ENCODE data around the gene PITPNM1.

PITPNM1 gene

DNA sequence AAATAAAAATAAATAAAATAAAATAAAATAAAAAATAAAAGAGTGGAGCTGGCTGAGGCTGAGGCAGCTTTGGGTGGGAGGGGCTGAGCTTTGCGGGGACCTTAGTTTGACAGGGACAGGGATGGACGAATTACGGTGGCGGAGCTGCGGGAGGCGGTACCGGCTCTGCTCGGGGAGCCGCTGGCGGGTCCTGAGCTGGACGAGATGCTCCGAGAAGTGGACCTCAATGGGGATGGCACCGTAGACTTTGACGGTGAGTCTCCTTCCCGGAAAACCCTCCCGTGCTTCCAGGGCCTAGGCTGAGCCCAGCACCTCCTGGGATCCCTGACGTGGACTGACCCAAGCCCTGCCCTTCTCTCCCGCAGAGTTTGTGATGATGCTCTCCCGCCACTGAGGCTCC lies 46.9 kb downstream of the PITPNM1 start:
- H3K27ac ChIP-seq (ENCODE audit: low read depth, low read length) = no peak overlapping the region
- no peaks in the 10 kb centered on the region for H3K9me3 ChIP-seq (ENCODE audit: insufficient read depth, low read depth, low read length)
- no peaks in the 10 kb centered on the region for H3K27me3 ChIP-seq (ENCODE audit: insufficient read depth, low read length)
- H3K4me3 ChIP-seq (ENCODE audit: low read length) = no peak overlapping the region
- WGBS = 93% methylated on average over 19 of the region's 19 CpGs
- H3K9ac ChIP-seq (ENCODE audit: low read depth, low read length) = no peak overlapping the region
- no peaks in the 10 kb centered on the region for H3K4me1 ChIP-seq (ENCODE audit: insufficient read depth, low read length)
- no peaks in the 10 kb centered on the region for H3K36me3 ChIP-seq (ENCODE audit: insufficient read depth, low read length)

- Histone ChIP-seq H3K36me3 (ENCODE audit: insufficient read depth, low read length) (no peaks in the 10 kb centered on the region), H3K9ac (ENCODE audit: low read depth, low read length) (no peak overlapping the region), H3K27me3 (ENCODE audit: insufficient read depth, low read length) (no peaks in the 10 kb centered on the region), H3K4me3 (ENCODE audit: low read length) (no peak overlapping the region), H3K27ac (ENCODE audit: low read depth, low read length) (no peak overlapping the region), H3K4me1 (ENCODE audit: insufficient read depth, low read length) (no peaks in the 10 kb centered on the region), H3K9me3 (ENCODE audit: insufficient read depth, low read depth, low read length) (no peaks in the 10 kb centered on the region)
- 94% methylated on average over 12 of the region's 12 CpGs for whole genome bisulfite sequencing
Measured at GRCh38 chr11:67457453-67457852, 47.7 kb downstream of the PITPNM1 start.

- WGBS = 90% methylated on average over 25 of the region's 25 CpGs
- no peak overlapping the region for H3K27ac ChIP-seq (ENCODE audit: low read depth, low read length)
- no peak overlapping the region for H3K4me3 ChIP-seq (ENCODE audit: low read length)
- no peaks in the 10 kb centered on the region for H3K27me3 ChIP-seq (ENCODE audit: insufficient read depth, low read length)
- no peaks in the 10 kb centered on the region for H3K9me3 ChIP-seq (ENCODE audit: insufficient read depth, low read depth, low read length)
- no peak overlapping the region for H3K9ac ChIP-seq (ENCODE audit: low read depth, low read length)
- H3K36me3 ChIP-seq (ENCODE audit: insufficient read depth, low read length) = no peaks in the 10 kb centered on the region
- no peaks in the 10 kb centered on the region for H3K4me1 ChIP-seq (ENCODE audit: insufficient read depth, low read length)
Measured at GRCh38 chr11:67456068-67456705, 49.0 kb downstream of the PITPNM1 start.

DNA sequence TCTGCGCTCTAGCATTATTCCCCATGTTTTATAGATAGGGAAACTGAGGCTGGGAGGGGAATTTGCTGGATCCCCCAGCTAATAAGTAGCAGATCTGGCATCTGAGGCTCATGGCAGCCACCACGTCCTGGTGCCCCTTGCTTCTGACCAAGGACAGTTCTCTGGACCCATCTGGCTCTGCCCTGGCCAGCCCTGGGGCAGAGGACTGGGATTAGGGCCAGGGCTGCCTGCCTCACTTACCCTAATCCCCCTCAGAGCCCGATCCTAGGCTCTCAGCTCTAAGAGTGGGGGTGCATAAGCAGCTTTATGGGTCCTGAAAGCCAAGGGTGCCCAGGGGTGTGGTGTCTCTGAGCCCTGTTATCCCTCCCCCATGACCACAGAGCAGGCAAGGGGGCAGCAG lies 50.1 kb downstream of the PITPNM1 start, which contains the start of gene CABP4:
Gene CABP4, plus strand, starts transcription at position 301 of the 400 bp plus-strand sequence. Its CDS starts 70 bp downstream, at position 371.
- Histone ChIP-seq H3K27me3 (ENCODE audit: insufficient read depth, low read length) (no peaks in the 10 kb centered on the region), H3K9ac (ENCODE audit: low read depth, low read length) (no peak within 1 kb of the TSS), H3K4me1 (ENCODE audit: insufficient read depth, low read length) (no peaks in the 10 kb centered on the region), H3K36me3 (ENCODE audit: insufficient read depth, low read length) (no peaks in the 10 kb centered on the region), H3K4me3 (ENCODE audit: low read length) (no peak within 1 kb of the TSS), H3K9me3 (ENCODE audit: insufficient read depth, low read depth, low read length) (no peaks in the 10 kb centered on the region), H3K27ac (ENCODE audit: low read depth, low read length) (no peak within 1 kb of the TSS)
- WGBS = 83% methylated on average over 3 of the region's 3 CpGs

- no peaks in the 10 kb centered on the region for H3K36me3 ChIP-seq (ENCODE audit: insufficient read depth, low read length)
- no peak overlapping the region for H3K4me3 ChIP-seq (ENCODE audit: low read length)
- H3K9ac ChIP-seq (ENCODE audit: low read depth, low read length) = no peak overlapping the region
- WGBS = 91% methylated on average over 21 of the region's 21 CpGs
- H3K4me1 ChIP-seq (ENCODE audit: insufficient read depth, low read length) = no peaks in the 10 kb centered on the region
- H3K27me3 ChIP-seq (ENCODE audit: insufficient read depth, low read length) = no peaks in the 10 kb centered on the region
- no peaks in the 10 kb centered on the region for H3K9me3 ChIP-seq (ENCODE audit: insufficient read depth, low read depth, low read length)
- no peak overlapping the region for H3K27ac ChIP-seq (ENCODE audit: low read depth, low read length)
Measured at GRCh38 chr11:67453816-67454732, 51.1 kb downstream of the PITPNM1 start.

DNA sequence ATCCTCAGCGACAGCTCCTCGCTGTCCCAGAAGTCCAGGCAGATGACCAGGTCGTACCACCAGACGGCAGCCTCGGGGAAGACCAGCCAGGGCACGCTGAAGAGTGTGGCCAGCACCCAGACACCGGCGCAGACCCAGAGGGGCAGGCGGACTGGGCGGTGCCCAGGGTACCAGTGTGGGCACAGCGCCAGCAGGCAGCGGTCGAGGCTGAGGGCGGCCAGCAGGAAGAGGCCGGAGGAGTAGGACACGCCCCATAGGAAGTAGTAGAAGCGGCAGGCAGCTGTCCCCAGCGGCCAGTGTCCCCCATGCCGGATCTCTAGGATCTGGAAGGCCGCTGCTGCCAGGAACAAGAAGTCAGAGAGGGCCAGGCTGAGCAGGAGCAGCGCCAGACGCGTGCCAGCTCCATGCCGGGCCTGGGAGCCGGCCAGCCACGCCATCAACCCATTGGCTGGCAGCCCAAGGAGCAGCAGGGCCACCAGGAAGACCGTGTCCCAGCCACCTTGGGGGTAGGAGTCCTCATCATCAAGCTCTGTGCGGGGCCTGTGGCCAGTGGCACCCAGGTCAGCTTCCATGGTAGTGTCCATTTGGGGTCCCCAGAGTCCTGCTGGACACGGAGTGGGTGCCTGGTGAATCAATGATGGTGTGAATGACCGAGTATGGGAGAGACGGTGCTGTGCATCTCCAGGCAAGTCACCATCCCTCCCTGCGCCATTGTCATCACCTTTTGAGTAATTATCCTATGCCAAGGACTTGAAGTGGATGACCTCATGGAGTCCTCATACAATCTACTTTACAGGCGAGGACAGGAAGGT lies 52.8 kb downstream of the PITPNM1 start, which contains the start of gene GPR152:
Gene GPR152, minus strand, starts transcription at position 589 of the 812 bp plus-strand sequence. Its CDS starts 5 bp downstream, at position 584.
- no peak within 1 kb of the TSS for H3K27ac ChIP-seq (ENCODE audit: low read depth, low read length)

DNA sequence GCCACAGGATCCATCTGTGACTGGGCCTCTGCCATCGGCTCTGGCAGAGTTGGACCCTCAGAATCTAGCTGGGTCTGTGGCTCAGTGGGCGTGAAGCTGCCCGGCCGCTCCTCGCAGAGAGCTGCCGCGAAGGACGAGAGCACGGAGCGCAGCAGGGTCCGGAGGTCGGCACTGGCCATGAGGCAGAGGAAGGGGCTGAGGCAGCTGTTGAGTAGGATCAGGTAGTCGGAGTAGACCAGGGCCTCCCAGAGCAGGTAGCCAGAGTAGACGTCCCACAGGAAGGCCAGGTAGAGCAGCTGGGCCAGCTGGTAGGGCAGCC lies 53.5 kb downstream of the PITPNM1 start:
- H3K4me3 ChIP-seq (ENCODE audit: low read length) = no peak overlapping the region
- no peak overlapping the region for H3K9ac ChIP-seq (ENCODE audit: low read depth, low read length)
- H3K27me3 ChIP-seq (ENCODE audit: insufficient read depth, low read length) = no peaks in the 10 kb centered on the region
- H3K4me1 ChIP-seq (ENCODE audit: insufficient read depth, low read length) = no peaks in the 10 kb centered on the region
- no peak overlapping the region for H3K27ac ChIP-seq (ENCODE audit: low read depth, low read length)
- no peaks in the 10 kb centered on the region for H3K9me3 ChIP-seq (ENCODE audit: insufficient read depth, low read depth, low read length)
- WGBS = 94% methylated on average over 14 of the region's 14 CpGs
- H3K36me3 ChIP-seq (ENCODE audit: insufficient read depth, low read length) = no peaks in the 10 kb centered on the region

More for the DNA sequence above, 52.8 kb downstream of the PITPNM1 start, which contains the start of gene GPR152:
- no peaks in the 10 kb centered on the region for H3K9me3 ChIP-seq (ENCODE audit: insufficient read depth, low read depth, low read length)
- no peaks in the 10 kb centered on the region for H3K36me3 ChIP-seq (ENCODE audit: insufficient read depth, low read length)
- no peaks in the 10 kb centered on the region for H3K27me3 ChIP-seq (ENCODE audit: insufficient read depth, low read length)
- no peak within 1 kb of the TSS for H3K4me3 ChIP-seq (ENCODE audit: low read length)
- no peaks in the 10 kb centered on the region for H3K4me1 ChIP-seq (ENCODE audit: insufficient read depth, low read length)
- 93% methylated on average over 33 of the region's 33 CpGs for WGBS
- no peak within 1 kb of the TSS for H3K9ac ChIP-seq (ENCODE audit: low read depth, low read length)

- Histone ChIP-seq H3K9me3 (ENCODE audit: insufficient read depth, low read depth, low read length) (no peaks in the 10 kb centered on the region), H3K27me3 (ENCODE audit: insufficient read depth, low read length) (no peaks in the 10 kb centered on the region), H3K27ac (ENCODE audit: low read depth, low read length) (no peak overlapping the region), H3K4me1 (ENCODE audit: insufficient read depth, low read length) (no peaks in the 10 kb centered on the region), H3K36me3 (ENCODE audit: insufficient read depth, low read length) (no peaks in the 10 kb centered on the region), H3K4me3 (ENCODE audit: low read length) (no peak overlapping the region), H3K9ac (ENCODE audit: low read depth, low read length) (no peak overlapping the region)
- 88% methylated on average over 25 of the region's 25 CpGs for WGBS
Measured at GRCh38 chr11:67450796-67451657, 54.1 kb downstream of the PITPNM1 start.

DNA sequence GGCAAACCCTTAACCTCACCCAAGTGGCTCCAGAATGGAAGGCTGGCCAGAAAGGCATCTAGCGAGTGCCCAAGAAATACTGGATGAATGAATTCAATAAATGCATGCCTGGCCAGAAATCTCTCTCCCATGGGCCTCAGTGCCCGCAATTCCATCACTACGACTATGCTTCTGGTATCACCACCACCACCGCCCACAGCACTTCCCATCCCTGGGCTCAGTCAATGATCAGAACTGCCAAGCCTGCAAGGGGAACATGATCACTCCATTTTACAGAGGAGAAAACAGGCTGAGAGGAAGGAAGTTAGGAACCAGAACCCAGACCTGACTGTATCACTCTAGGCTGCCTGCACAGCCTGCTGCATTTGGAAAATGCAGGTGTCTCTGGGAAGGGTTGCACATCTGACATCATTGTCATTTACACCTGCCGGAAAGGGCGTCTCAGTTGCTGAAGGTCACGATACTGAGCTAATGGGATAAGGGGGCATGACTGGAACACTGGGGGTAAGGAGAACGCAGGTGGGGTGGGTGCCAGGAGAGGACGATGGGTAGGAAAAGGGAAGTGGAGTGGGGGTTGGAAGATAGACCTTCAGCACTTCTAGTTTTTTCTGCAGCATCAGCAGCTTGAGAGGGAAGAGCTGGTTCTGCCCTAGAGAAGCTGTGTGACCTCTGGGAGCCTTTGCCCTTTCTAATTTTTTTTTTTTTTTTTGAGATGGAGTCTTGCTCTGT lies 55.9 kb downstream of the PITPNM1 start:
- Histone ChIP-seq H3K36me3 (ENCODE audit: insufficient read depth, low read length) (no peaks in the 10 kb centered on the region), H3K4me3 (ENCODE audit: low read length) (no peak overlapping the region), H3K9me3 (ENCODE audit: insufficient read depth, low read depth, low read length) (no peaks in the 10 kb centered on the region), H3K27me3 (ENCODE audit: insufficient read depth, low read length) (no peaks in the 10 kb centered on the region), H3K27ac (ENCODE audit: low read depth, low read length) (no peak overlapping the region), H3K9ac (ENCODE audit: low read depth, low read length) (no peak overlapping the region), H3K4me1 (ENCODE audit: insufficient read depth, low read length) (no peaks in the 10 kb centered on the region)
- 89% methylated on average over 9 of the region's 9 CpGs for WGBS

DNA sequence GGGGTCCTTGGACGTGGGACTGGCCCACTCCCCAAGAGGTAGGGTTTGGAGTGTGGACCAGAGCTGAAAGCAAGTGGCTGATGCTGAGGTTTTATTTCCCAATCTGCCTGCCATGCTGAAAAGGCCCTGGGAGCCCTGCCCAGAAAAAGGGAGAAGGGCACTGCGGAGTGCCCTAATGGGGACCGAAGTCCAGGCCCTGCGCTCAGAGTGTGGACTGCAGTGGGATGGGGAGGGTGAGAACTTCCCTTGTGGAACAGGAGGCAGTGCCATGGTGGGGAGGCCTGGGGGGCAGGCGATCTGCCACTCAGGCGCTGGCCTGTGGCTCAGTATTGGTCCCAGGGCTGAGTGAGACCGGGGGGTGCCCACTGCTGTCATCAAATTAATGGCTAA lies 56.9 kb downstream of the PITPNM1 start:
- Histone ChIP-seq H3K4me1 (ENCODE audit: insufficient read depth, low read length) (no peaks in the 10 kb centered on the region), H3K27me3 (ENCODE audit: insufficient read depth, low read length) (no peaks in the 10 kb centered on the region), H3K9me3 (ENCODE audit: insufficient read depth, low read depth, low read length) (no peaks in the 10 kb centered on the region), H3K27ac (ENCODE audit: low read depth, low read length) (no peak overlapping the region), H3K36me3 (ENCODE audit: insufficient read depth, low read length) (no peaks in the 10 kb centered on the region), H3K4me3 (ENCODE audit: low read length) (no peak overlapping the region), H3K9ac (ENCODE audit: low read depth, low read length) (no peak overlapping the region)
- WGBS = 93% methylated on average over 7 of the region's 7 CpGs

Measured in HUES64 (cell line).